IMR-90 (cell line): ENCODE measurements around the gene SLC23A2. TPM values are rescaled to one million over a fixed set of nuclear protein-coding genes. Genes with fewer than 3 reads are reported as not detected.

Experiments
- ATAC-seq: fragments of 200-7000 bp; cut with Tn5 transposase; 2 replicates; pipeline ENCODE4 v1.9.1; 2020; ENCODE audit warnings: low read depth, mild to moderate bottlenecking, moderate library complexity
- BruUV-seq: library from RNA; stranded (reverse); fragments of 400-500 nt; replicated peaks from 2 replicates; lab custom pipeline; 2021; lab: Mats Ljungman, UMichigan
- CTCF ChIA-PET: fragments of 300-600 bp; formaldehyde crosslinking; extraction: SDS; loops from one replicate; lab custom pipeline; 2021; ENCODE audit warnings: antibody characterized with exemption; lab: Yijun Ruan, JAX
- POLR2A ChIA-PET: fragments of 300-600 bp; sonication (Branson Sonifier 250); formaldehyde crosslinking; loops from one replicate; lab custom pipeline; 2022; ENCODE audit warnings: antibody characterized with exemption; ENCODE audit not compliant: unreplicated experiment; lab: Charles Lee
- DNase-seq: peaks from one replicate; pipeline ENCODE4 v3.0.0; 2013
- H2AFZ ChIP-seq: replicated peaks from 2 replicates; pipeline ENCODE3; 2013; ENCODE audit warnings: low read length, mild to moderate bottlenecking; ENCODE audit not compliant: poor library complexity
- H2AK5ac ChIP-seq: 2 replicates; pipeline ENCODE4 v1.6.1; 2013; ENCODE audit warnings: low read depth, low read length, inconsistent platforms
- H2AK9ac ChIP-seq: replicated peaks from 2 replicates; pipeline ENCODE3; 2013; ENCODE audit warnings: mild to moderate bottlenecking, low read depth, low read length, moderate library complexity; ENCODE audit not compliant: poor library complexity
- H2BK120ac ChIP-seq: 2 replicates; pipeline ENCODE4 v1.6.1; 2013; ENCODE audit warnings: low read depth, low read length, inconsistent platforms
- H2BK15ac ChIP-seq: 3 replicates; pipeline ENCODE4 v1.6.1; 2013; ENCODE audit warnings: low read depth, low read length, inconsistent platforms
- H2BK20ac ChIP-seq: 2 replicates; pipeline ENCODE4 v1.6.1; 2013; ENCODE audit warnings: low read depth, mild to moderate bottlenecking, inconsistent platforms, low read length, moderate library complexity
- H2BK5ac ChIP-seq: 2 replicates; pipeline ENCODE4 v1.6.1; 2013; ENCODE audit warnings: mild to moderate bottlenecking, low read depth, low read length, inconsistent platforms; ENCODE audit not compliant: poor library complexity, severe bottlenecking
- H3K14ac ChIP-seq: replicated peaks from 2 replicates; pipeline ENCODE4 v1.6.1; 2013; ENCODE audit warnings: low read depth, low read length, inconsistent platforms
- H3K18ac ChIP-seq: 2 replicates; pipeline ENCODE4 v1.6.1; 2013; ENCODE audit warnings: low read depth, low read length, control low read depth
- H3K23ac ChIP-seq: 2 replicates; pipeline ENCODE4 v1.6.1; 2013; ENCODE audit warnings: low read depth, low read length, inconsistent platforms
- H3K27ac ChIP-seq: 2 replicates; pipeline ENCODE4 v1.5.1; 2013; ENCODE audit warnings: mild to moderate bottlenecking, control low read depth, low read length; ENCODE audit not compliant: insufficient read depth
- H3K27me3 ChIP-seq: 2 replicates; pipeline ENCODE4 v1.6.1; 2013; ENCODE audit warnings: low read length; ENCODE audit not compliant: control insufficient read depth, insufficient read depth
- H3K36me3 ChIP-seq: 2 replicates; pipeline ENCODE4 v1.6.1; 2013; ENCODE audit warnings: low read length, mixed read lengths; ENCODE audit not compliant: control insufficient read depth, insufficient read depth
- H3K4ac ChIP-seq: 2 replicates; pipeline ENCODE4 v1.6.1; 2013; ENCODE audit warnings: low read depth, low read length, inconsistent platforms
- H3K4me1 ChIP-seq: 2 replicates; pipeline ENCODE4 v1.6.1; 2013; ENCODE audit warnings: low read length, mixed read lengths; ENCODE audit not compliant: control insufficient read depth, insufficient read depth
- H3K4me2 ChIP-seq: 2 replicates; pipeline ENCODE4 v1.6.1; 2013; ENCODE audit warnings: low read depth, mild to moderate bottlenecking, control low read depth, low read length, moderate library complexity
- H3K4me3 ChIP-seq: 2 replicates; pipeline ENCODE4 v1.5.1; 2013; ENCODE audit warnings: low read depth, mild to moderate bottlenecking, control low read depth, low read length, moderate library complexity; ENCODE audit not compliant: insufficient read depth
- H3K56ac ChIP-seq: 2 replicates; pipeline ENCODE4 v1.6.1; 2013; ENCODE audit warnings: low read length, inconsistent platforms; ENCODE audit not compliant: insufficient read depth; ENCODE audit errors: extremely low read depth
- H3K79me1 ChIP-seq, 2 experiments: 2 replicates each; pipeline ENCODE4 v1.6.1; 2013; ENCODE audit warnings: low read length in 2 of 2, inconsistent platforms in 1 of 2, low read depth in 1 of 2
- H3K9ac ChIP-seq: 2 replicates; pipeline ENCODE4 v1.6.1; 2013; ENCODE audit warnings: low read depth, low read length, control low read depth
- H3K9me1 ChIP-seq: 2 replicates; pipeline ENCODE4 v1.6.1; 2013; ENCODE audit warnings: low read length, inconsistent platforms; ENCODE audit not compliant: insufficient read depth
- H3K9me3 ChIP-seq: 2 replicates; pipeline ENCODE4 v1.6.1; 2013; ENCODE audit warnings: low read length; ENCODE audit not compliant: control insufficient read depth, insufficient read depth
- H4K20me1 ChIP-seq: 2 replicates; pipeline ENCODE4 v1.6.1; 2013; ENCODE audit warnings: low read length, inconsistent platforms; ENCODE audit not compliant: insufficient read depth
- H4K5ac ChIP-seq: 2 replicates; pipeline ENCODE4 v1.6.1; 2013; ENCODE audit warnings: mild to moderate bottlenecking, low read depth, low read length, control low read depth
- H4K8ac ChIP-seq, 2 experiments: 2 replicates each; pipeline ENCODE4 v1.6.1; 2013; ENCODE audit warnings: low read depth in 2 of 2, low read length in 2 of 2, control low read depth in 1 of 2, inconsistent platforms in 1 of 2
- H4K91ac ChIP-seq: 2 replicates; pipeline ENCODE4 v1.6.1; 2013; ENCODE audit warnings: low read depth, low read length, inconsistent platforms; ENCODE audit not compliant: insufficient read depth
- CEBPB ChIP-seq: IDR thresholded peaks from 2 replicates; pipeline ENCODE4 v1.6.1; 2012; ENCODE audit warnings: low read depth, low read length, improper control_type of control experiment
- MAFK ChIP-seq: IDR thresholded peaks from 2 replicates; pipeline ENCODE4 v1.6.1; 2012; ENCODE audit warnings: low read depth, low read length, improper control_type of control experiment
- MXI1 ChIP-seq: IDR thresholded peaks from 2 replicates; pipeline ENCODE4 v1.6.1; 2012; ENCODE audit warnings: low read depth, mild to moderate bottlenecking, low read length, moderate library complexity, borderline replicate concordance
- RCOR1 ChIP-seq: IDR thresholded peaks from 2 replicates; pipeline ENCODE4 v1.6.1; 2012; ENCODE audit warnings: mild to moderate bottlenecking, low read length, improper control_type of control experiment; ENCODE audit not compliant: insufficient replicate concordance
- WGBS, 2 experiments: methylation state at CpG; one replicate each; pipeline versions ENCODE4 v1.1.5 to v1.1.7; 2013; ENCODE audit warnings: missing lambda C conversion rate in 2 of 2; ENCODE audit not compliant: insufficient read length in 1 of 2; ENCODE audit errors: extremely low coverage in 2 of 2; 5-methylcytosine and 5-hydroxymethylcytosine counted together
- dilution Hi-C: fragments of 300-500 bp; cut with HindIII; formaldehyde crosslinking; loops from one replicate; pipeline ENCODE4 v1.14.3; 2018; ENCODE audit warnings: low sequenced_read_pairs; ENCODE audit not compliant: unreplicated experiment
- in situ Hi-C: fragments of 300-500 bp; cut with MboI; formaldehyde crosslinking; loops from 3 replicates; pipeline ENCODE4 v1.14.3; 2019; ENCODE audit warnings: low sequenced_read_pairs, inconsistent platforms, mixed read lengths
- intact Hi-C: fragments of 100-400 bp; cut with micrococcal nuclease; formaldehyde crosslinking; loops from 2 replicates; pipeline ENCODE4 v1.10.0; 2022
- polyA plus RNA-seq, 3 experiments: library from polyadenylated mRNA; depleted of rRNA; stranded (reverse); fragments of >200 nt; gene quantifications; 2 replicates each; pipeline ENCODE4 v1.2.3, GENCODE V29; 2012; ENCODE audit warnings: low replicate concordance in 1 of 3
- total RNA-seq: library from RNA; depleted of rRNA; stranded (reverse); fragments of >200 nt; gene quantifications from 2 replicates; pipeline ENCODE4 v1.2.3, GENCODE V29; 2012

Gene SLC23A2
- total and polyA plus RNA-seq, 2 of the 4 experiments (the other 2 are of a cell fraction) = 10.2 to 14.4 TPM

DNA sequence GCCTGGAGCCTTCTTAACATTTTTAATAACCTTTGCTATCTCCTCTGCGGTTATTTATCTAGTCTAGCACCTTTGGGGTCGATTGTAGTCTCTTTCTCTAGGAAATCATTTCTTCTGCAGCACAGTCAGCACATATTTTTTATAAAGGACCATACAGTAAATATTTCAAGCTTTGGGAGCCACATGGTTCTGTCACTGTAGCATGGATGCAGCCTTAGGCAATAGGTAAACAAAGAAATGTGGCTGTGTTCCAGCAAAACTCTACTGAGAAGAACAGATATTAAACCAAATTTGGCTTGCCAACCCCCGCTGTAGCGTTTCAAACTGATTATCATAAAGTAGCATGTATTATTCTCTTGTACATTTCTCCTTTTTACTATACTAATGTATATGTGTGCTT lies 95.7 kb downstream of the SLC23A2 start:
- no peak overlapping the region for H4K91ac ChIP-seq
- intact Hi-C loops = loop anchor here (5.0 kb wide), 1 partner anchor 37 kb away; no protein-coding TSS in a partner anchor
- no peak overlapping the region for H4K5ac ChIP-seq
- no peak overlapping the region for H2AFZ ChIP-seq
- H3K4ac ChIP-seq = no peak overlapping the region
- H2BK120ac ChIP-seq = no peak overlapping the region
- no peak overlapping the region for H2BK20ac ChIP-seq
- H3K27ac ChIP-seq = no peak overlapping the region
- H3K23ac ChIP-seq = no peak overlapping the region
- H3K4me2 ChIP-seq = no peak overlapping the region
- no peaks in the 10 kb centered on the region for H3K9me3 ChIP-seq
- DNase-seq (peak; percentile 49), ATAC-seq (peak; percentile 71)
- H2AK5ac ChIP-seq = no peak overlapping the region
- dilution Hi-C loops = no loop called here
- H3K9me1 ChIP-seq = 0 out of 2 replicates have a peak, but pooled peaks cover 6% of the 10 kb centered on the region
- H4K20me1 ChIP-seq = no peaks in the 10 kb centered on the region
- no peak overlapping the region for H2BK5ac ChIP-seq
- H3K14ac ChIP-seq = no peak overlapping the region
- H3K4me1 ChIP-seq = peaks cover 5% of the 10 kb centered on the region; the same call in 1 of the 2 replicates
- H3K9ac ChIP-seq = no peak overlapping the region
- H3K56ac ChIP-seq = no peak overlapping the region
- ChIA-PET POLR2A (no interaction called here), CTCF (interaction anchor here (1.0 kb wide), 1 partner anchor 45 kb away, joined by 3 read pairs; no protein-coding TSS in a partner anchor)
- WGBS, 2 experiments = no CpG with 5 or more reads among the region's 4 CpGs
- H2AK9ac ChIP-seq = no peak overlapping the region
- BruUV-seq = no TSS peak
- no peak overlapping the region for H4K8ac ChIP-seq
- H3K4me3 ChIP-seq = no peak overlapping the region
- no peaks in the 10 kb centered on the region for H3K27me3 ChIP-seq
- no peak overlapping the region for H3K18ac ChIP-seq
- in situ Hi-C loops = no loop called here
- H3K79me1 ChIP-seq = peaks cover 15 to 28% of the 10 kb centered on the region in 2 experiments
- no peak overlapping the region for H2BK15ac ChIP-seq
- TF ChIP-seq MXI1 (peak; percentile 93), CEBPB (peak; percentile 65), RCOR1 (no peak), MAFK (peak; percentile 22; the same call in 1 of the 2 replicates)
- H3K36me3 ChIP-seq = peaks cover 7% of the 10 kb centered on the region
